Left kidney (tissue), 2 donors: ENCODE results near the gene RPL22L1. TPM values are rescaled to one million over a fixed set of nuclear protein-coding genes. Genes with fewer than 3 reads are reported as not detected.
"Not testable (repeated sequence)": the region's sequence is repeated elsewhere in the genome, so short reads cannot be mapped to it uniquely, and the experiment has no call there.

Experiments
- DNase-seq: peaks from one replicate; pipeline ENCODE4 v3.0.0-alpha.2; 2013
- polyA plus RNA-seq: library from polyadenylated mRNA; unstranded; fragments of 120-200 nt; gene quantifications from one replicate; pipeline ENCODE4 v1.2.1, GENCODE V29; 2013; ENCODE audit not compliant: insufficient read length

Gene RPL22L1
- polyA plus RNA-seq, 1 donor, result 64.6 TPM

DNA sequence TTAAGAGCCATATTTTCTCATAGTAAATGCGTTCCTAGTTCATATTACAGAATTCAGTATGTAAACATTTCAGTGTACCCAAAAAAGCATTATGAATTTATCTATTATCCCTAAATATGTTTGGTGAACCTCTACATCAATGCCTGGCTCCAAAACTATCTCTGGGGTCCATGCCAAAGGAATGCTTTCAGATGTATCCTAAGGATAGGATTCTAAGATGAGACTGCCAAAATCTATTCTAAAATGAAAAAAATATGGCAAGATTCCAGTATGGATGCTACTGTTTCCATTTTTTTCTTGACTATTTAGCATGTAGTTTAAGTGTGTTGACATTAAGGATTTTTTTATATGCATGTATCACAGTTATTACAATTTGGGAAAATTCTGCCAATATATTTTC is 19.6 kb upstream of the RPL22L1 start:
- DNase-seq, result no peak

DNA sequence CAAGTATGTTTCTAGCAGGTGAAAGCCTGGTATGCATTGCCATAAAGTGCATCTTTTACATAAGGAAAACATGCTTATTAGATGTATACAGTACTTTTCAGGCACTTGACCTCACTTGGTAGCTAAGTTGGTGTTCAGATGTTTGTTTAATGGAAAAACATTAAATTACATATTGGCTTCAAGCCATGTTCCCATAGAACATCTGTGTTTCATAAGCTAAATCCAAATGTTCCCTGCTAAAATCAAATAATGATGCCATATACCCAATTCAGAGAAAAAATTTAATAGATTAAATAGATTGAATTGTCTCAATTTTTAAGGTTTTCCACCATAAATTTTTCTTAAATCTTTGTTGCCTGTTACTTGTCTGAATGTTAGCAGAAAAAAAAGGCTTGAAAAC is 19.1 kb upstream of the RPL22L1 start:
- no peak for DNase-seq

DNA sequence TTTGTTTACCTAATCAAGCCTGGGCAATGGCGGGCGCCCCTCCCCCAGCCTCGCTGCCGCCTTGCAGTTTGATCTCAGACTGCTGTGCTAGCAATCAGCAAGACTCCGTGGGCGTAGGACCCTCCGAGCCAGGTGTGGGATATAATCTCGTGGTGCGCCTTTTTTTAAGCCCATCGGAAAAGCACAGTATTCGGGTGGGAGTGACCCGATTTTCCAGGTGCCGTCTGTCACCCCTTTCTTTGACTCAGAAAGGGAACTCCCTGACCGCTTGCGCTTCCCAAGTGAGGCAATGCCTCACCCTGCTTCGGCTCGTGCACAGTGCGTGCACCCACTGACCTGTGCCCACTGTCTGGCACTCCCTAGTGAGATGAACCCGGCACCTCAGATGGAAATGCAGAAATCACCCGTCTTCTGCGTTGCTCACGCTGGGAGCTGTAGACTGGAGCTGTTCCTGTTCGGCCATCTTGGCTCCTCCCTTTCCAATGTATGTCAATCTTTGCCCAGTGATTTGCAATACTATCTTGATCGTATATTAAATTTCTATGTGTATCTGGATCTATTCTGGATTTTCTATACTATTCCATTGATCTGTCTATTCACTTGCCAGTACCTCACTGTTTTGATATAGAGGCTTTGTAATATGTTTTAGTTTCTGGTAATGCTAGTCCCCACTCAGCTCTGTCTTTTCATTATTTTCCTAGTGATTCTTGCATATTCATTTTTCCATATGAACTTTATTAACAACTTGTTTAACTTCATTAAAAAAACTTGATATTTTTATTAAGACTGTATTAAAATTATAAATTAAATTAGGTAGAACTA is 14.3 kb upstream of the RPL22L1 start:
- not testable (repeated sequence) for DNase-seq

DNA sequence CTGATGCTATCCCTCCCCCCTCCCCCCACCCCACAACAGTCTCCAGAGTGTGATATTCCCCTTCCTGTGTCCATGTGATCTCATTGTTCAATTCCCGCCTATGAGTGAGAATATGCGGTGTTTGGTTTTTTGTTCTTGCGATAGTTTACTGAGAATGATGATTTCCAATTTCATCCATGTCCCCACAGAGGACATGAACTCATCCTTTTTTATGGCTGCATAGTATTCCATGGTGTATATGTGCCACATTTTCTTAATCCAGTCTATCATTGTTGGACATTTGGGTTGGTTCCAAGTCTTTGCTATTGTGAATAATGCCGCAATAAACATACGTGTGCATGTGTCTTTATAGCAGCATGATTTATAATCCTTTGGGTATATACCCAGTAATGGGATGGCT is 8.7 kb upstream of the RPL22L1 start:
- DNase-seq, result not testable (repeated sequence)

DNA sequence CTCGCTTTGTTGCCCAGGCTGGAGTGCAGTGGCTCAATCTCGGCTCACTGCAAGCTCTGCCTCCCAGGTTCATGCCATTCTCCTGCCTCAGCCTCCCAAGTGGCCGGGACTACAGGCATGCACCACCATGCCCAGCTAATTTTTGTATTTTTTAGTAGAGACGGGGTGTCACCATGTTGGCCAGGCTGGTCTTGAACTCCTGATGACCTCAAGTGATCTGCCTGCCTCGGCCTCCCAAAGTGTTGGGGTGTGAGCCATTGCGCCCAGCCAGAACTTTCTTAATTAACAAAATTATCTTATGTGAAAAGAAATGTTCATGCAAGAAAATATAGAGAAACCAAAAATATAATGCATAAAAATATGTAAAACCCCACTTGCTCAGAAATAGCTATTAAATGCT is 7.3 kb upstream of the RPL22L1 start:
- not testable (repeated sequence) for DNase-seq

DNA sequence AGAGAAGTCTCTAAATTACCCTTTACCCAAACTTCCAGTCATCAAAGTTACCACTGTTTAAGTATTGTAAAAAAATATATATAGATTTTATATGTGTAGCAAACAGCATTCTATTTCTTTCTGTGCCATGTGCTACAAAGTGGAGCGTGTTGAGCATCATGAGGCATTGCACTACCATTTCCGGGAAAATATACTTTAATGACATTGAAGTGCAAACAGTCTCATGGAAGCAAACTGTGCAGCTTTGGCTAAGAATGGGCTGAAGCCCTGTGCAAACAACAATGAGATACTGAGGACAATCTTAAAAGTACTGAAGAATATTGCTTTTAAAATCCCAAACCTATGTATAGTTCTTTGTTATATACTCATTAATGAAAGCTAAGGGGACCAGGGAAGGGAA is 6.5 kb upstream of the RPL22L1 start:
- no peak for DNase-seq

DNA sequence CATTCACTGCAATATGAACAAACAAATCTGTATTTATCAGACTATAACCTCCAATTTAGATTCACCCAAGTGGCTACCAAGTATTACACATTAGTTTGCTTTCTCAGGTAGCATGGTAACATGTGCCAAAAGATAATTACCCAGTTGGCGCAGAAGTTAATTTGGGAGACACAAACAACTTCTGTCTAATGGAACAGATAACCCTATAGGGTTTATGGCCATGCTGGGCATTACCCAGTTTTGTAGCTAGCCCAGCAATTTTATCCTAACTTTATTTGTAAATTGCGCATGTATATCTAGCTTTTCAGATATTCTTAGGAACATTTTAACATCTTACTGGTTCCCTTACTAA is 780 bp downstream of the RPL22L1 start:
- peak; percentile 12 for DNase-seq

DNA sequence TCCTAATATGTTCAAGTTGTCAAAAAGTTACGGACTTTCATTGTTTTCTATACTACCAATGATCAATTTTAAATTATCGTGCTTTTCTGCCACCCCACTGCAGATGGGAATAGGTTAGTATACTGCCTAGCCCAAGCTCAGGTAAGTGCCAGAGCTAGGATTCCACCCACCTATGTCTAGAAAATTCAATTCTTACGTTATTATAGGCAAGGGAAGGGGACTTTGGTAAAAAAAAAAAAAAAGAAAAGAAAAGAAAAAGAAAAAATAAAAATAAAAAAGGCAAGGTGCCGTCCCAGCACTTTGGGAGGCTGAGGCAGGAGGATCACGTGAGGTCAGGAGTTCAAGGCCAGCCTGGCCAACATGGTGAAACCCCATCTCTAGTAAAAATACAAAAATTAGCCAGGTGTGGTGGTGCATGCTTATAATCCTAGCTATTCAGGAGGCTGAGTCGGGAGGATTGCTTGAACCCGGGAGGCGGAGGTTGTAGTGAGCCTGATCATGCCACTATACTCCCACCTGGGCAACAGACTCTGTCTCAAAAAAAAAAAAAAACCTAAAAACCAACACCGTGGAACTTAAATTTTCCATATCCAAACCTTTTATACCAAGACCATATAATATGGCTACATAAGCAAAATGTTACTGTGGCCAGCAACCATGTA is 1.3 kb downstream of the RPL22L1 start:
- DNase-seq, result no peak

DNA sequence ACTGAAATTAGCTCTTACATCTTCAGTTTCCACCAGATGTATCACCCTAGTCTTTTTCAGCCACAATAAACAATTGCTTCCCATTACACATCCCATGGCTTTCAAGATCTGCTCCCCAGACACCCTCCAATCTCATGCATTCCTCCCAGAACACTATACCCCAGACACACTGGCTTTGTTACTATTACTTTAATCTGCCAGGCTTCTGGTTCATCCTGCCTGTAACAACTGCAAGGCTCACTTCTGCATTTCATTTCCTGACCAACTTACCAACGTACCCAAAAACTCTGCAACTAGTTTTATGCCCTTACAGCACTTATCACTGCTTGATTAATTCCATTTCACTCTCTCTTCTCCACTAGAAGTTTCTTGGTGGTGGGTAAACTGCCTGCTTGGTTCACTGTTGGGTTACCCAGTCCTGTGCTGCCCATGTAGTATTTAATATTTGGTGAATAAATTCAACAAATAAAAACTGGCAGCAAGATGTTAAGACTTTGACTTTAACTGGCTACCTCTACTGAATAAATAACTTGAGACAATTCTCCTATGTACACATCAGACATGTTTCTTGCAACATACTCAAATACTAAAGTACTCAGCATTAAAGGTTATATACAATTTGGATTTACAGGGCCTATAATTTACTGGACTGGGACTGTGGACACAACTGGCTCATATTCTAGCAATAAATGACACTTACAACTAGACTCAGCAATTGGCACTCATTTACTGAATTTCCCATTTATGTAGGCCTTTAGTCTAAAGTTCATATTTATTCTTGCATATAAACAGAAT is 2.7 kb downstream of the RPL22L1 start:
- DNase-seq, result no peak

DNA sequence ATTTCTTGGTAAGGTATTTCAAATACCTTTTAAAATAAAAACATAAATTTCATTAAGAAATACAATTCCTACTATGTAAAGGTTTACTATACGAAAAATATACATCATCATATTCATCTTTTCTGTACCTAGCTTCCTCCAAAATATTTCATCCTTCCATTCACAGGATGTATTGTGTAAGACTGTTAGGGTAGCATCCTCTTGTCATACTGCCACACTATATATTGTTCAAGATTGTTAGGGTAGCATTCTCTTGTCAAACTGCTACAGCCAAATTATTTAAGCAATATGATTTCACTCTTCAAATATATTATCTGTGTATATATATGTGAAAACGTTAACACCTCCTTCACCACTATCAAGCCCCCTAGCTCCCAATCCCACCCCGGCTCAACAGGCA is 3.5 kb downstream of the RPL22L1 start:
- DNase-seq, result no peak

DNA sequence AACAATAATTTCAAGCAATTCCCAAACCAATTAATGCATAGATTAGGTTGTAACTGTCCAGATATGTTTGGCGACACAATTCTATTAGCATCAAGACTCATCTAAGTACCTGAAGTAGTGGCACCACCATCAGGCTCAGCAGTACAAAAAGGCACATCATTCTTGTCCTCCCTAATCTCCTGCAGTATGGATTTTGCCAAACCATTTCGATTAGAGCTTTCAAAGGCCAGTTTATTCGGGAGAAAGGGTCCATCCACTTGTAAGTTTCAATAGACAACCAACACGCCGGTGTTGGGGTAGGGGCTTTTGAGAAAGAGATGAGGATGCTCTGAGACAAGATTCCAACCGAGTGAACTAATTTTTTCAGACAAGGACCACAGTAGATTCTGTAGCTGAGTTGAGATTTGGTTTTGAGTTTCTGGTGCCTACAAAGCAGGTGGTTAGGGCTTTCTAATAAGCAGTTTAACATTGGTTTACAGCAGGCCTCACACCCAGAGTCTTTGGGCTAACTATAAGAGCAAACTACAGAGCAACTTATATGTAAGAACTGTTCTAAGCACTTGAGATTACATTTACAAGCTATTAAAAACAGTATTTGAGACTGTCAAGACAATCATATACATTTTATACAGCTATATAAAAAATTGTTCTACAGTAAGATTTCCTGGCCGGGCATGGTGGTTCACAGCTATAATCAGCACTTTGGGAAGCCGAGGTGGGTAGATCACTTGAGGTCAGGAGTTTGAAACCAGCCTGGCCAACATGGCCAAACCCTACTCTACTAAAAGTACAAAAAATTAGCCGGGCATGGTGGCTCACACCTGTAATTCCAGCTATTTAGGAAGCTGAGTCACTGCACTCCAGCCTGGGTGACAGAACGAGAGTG is 4.5 kb downstream of the RPL22L1 start:
- no peak for DNase-seq

DNA sequence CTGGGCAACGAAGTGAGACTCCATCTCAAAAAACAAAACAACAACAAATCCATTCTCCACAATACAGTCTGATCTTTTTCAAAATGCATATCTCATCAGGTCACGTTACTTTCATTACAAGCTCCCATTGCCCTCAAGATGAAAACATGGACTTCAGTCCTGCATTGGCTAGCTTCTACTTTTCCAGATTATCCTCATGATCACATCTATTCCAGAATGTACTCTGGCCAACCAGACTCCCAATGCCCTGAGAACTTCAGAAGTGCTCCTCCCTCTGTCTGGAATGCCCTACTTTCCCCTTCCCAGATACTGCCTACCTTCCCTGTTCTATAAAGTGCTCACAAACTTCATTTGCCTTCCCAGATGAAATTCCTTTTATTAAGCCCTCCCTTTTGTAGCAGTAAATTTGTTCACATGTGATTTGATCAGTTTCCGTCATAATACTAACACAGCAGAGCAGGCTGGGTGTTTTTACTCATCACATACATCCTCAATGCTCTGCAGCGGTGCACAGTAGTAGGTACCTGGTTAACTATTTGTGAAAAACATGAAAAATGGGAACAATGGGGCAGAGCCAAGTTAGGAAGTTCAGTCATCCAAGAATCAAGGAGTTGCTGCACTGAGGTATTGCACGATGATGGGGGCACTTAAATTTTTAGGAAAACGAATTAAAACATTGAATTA is 5.3 kb downstream of the RPL22L1 start:
- no peak for DNase-seq

DNA sequence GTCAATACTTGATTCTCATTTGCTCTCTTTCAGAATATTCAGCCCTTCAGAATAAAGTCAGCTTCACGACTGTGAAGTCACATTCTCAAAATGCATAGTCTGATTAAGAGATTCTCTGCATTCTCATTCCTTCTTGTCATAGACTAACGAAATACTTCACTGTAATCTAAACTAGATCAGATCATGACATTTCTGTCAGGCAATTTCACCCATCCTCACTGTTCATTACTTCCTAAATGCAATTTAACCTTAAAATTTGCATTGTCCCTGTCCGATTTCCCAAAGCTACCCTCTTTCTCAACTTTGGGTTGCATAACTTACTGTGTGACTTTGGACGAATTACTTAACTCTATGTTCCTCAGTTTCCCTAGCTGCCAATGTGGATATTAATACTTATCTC is 6.2 kb downstream of the RPL22L1 start:
- DNase-seq, result no peak

DNA sequence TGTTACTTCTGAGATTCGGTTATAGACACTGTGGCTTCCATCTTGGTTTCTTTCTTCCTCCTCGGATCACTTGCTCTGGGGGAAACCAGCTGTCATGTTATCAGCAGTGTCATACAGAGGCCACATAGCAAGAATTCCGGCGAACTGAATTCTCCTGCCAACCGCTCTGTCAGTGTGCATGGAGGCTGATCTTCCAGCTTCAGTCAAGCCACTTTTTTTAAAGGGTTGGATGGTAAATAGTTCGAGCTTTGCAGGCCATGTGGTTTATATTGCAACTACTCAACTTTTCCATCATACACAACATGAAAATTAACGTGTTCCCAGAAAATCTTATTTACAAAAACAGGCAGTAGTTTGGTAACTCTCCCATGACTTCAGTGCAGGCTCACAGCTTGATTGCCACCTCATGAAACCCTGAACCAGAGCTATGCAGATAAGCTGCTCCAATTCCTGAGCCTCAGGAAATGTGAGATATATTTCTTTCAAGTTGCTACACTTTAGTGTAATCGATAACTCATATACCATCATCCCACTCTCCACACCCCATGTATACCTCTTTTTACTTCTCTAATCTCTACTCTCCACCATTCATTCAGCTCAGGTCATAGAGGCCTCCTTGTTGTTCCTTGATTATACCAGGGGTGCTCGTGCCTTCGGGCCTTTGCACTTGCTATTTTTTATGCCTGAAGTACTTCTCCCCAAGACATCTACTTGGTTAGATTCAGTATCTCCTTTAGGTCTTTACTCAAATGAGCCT is 7.2 kb downstream of the RPL22L1 start:
- no peak for DNase-seq

DNA sequence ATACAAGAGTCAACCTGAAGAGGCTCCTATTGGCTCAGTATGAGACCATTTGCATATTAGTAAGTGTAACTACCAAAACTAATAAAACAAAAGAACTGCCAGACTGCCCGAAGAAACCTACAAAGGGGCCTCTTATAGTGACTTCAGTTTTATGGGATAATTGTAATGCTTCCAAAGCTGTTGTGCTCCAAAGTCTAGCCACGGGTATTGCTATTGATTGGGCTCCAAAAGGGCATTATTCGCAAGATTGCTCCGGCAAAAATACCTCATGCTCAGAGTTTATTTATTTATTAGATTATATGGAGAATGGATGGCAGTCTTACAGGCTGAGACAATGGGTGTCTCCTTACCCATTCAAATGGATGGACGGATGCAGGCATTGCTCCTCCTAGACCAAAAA is 11.4 kb downstream of the RPL22L1 start:
- no peak for DNase-seq

DNA sequence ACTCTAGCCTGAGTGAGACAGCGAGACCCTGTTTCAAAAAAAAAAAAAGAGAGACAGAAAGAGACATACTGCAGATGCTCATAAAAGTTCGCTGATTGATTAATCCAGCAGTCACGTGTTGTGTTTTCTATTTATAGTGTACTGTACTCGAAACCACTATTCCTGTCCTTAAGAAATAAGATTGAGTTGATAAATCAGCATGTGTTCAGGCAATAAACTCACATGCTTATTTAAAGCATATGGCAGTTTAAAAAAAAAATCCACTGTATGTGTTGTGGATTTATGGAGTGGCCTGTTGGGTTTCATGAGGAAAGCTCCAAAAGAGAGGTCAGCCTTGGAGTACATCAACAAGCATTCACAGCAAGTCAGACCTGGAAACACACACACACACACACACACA is 17.7 kb downstream of the RPL22L1 start:
- peak; percentile 70 for DNase-seq

DNA sequence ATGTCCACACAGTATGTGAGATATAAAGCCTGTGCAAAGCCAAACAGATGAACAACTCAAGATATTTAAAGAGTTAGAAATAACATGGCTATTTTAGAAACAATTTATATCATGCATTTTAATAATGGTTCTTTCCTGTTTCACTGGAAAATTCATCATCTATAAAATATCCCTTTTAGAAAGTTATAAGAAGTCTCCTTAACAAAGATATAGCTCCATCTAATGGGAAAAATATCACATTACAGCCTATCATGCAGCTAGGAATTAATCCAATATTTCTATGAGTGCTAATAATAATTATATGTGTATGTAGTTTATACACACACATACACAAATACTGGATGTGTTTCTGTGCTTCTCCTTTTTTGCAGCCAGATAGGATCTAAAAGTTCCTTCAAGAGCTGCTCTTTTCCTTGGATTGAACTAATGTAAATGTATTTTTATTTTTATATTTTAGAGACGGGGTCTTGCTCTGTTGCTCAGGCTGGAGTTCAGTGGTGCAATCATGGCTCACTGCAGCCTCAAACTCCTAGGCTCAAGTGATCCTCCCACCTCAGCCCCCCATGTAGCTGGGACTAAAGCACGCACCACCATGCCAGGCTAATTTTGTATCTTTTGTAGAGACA is 21.6 kb downstream of the RPL22L1 start:
- no peak for DNase-seq

DNA sequence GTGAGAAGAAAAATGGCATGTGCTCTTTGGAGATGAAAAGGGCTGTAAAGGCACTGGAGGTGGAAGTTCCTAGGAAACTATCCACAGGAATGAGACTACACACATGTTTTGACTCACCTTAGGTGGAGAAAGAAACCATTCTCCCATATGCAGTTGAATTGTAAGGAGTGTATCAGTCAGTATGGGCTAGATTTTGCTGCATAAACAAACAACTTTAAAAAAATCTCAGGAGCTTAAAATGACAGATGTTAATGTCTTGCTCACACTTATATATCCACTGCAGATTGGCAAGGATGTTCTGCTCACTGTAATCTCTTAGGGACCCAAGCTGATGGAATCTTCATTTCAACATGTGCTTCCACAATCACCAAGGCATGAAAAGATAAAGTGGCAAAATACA is 25.6 kb downstream of the RPL22L1 start:
- no peak for DNase-seq

DNA sequence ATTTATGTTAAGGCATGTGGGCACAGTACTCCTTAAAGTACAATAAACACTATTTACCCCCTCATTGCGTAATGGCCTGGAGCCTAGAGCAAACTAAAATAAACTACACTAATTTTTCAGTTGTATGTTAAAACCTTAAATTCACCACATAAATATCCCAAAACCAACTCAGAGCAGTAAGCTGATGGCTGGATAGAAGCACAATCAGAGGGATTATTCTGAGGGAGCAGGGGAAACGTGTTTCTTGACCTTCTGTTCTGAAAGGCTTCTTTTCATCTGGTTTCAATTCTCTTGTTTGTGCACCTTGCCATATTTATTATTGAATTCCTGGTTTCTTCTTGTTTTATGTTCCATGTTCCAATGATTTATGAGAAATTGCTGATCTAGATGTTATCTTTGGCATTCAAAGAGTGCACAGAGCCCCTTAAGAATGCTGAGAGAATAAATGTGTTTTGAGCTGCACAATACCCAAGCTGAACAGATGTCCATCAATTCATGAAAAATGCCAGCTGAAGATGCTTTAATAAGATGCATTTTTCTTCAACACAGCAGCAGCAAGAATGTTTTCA is 29.6 kb downstream of the RPL22L1 start:
- no peak for DNase-seq
